KMS-11 (cell line): Measurements from ENCODE around the gene PHPT1.
"Not testable (repeated sequence)": the region's sequence is repeated elsewhere in the genome, so short reads cannot be mapped to it uniquely, and the experiment has no call there.

Experiments used
- H2AFZ ChIP-seq: fragments of 200-600 bp; sonication (generic); 2 replicates; pipeline ENCODE4 v1.6.1; 2016; ENCODE audit warnings: antibody characterized with exemption, mixed run types, low read depth
- H3K27ac ChIP-seq: fragments of 200-600 bp; sonication (generic); 2 replicates; pipeline ENCODE4 v1.6.1; 2016; ENCODE audit warnings: mild to moderate bottlenecking, mixed run types
- H3K27me3 ChIP-seq: fragments of 200-600 bp; sonication (generic); 2 replicates; pipeline ENCODE4 v1.6.1; 2017; ENCODE audit warnings: mild to moderate bottlenecking, low read depth, mixed run types, moderate library complexity; ENCODE audit not compliant: insufficient read depth
- H3K36me3 ChIP-seq: fragments of 200-600 bp; sonication (generic); 2 replicates; pipeline ENCODE4 v1.6.1; 2017; ENCODE audit warnings: mild to moderate bottlenecking, mixed run types; ENCODE audit not compliant: insufficient read depth
- H3K4me1 ChIP-seq: fragments of 200-600 bp; sonication (generic); 2 replicates; pipeline ENCODE4 v1.6.1; 2016; ENCODE audit warnings: mild to moderate bottlenecking, low read depth, mixed run types; ENCODE audit not compliant: poor library complexity, severe bottlenecking
- H3K4me2 ChIP-seq: fragments of 200-600 bp; sonication (generic); 2 replicates; pipeline ENCODE4 v1.7.0; 2016; ENCODE audit warnings: mild to moderate bottlenecking, mixed run types
- H3K4me3 ChIP-seq: fragments of 200-600 bp; sonication (generic); IDR thresholded peaks from 2 replicates; pipeline ENCODE4 v1.6.1; 2017; ENCODE audit warnings: low read depth, low read length, mixed read lengths; ENCODE audit not compliant: insufficient read depth
- H3K79me2 ChIP-seq: fragments of 200-600 bp; sonication (generic); 2 replicates; pipeline ENCODE4 v1.6.1; 2016; ENCODE audit warnings: low read depth, mixed run types; ENCODE audit not compliant: insufficient read depth
- H3K9ac ChIP-seq: fragments of 200-600 bp; sonication (generic); 2 replicates; pipeline ENCODE4 v1.6.1; 2016; ENCODE audit warnings: mild to moderate bottlenecking, mixed run types
- H4K20me1 ChIP-seq: fragments of 200-600 bp; sonication (generic); 2 replicates; pipeline ENCODE4 v1.6.1; 2016; ENCODE audit warnings: mild to moderate bottlenecking, mixed run types; ENCODE audit not compliant: insufficient read depth
- TF ChIP-seq, protein P1 (sequence below): fragments of 200-600 bp; sonication (generic); conservative IDR thresholded peaks from 2 replicates; pipeline ENCODE4 v1.6.1; 2017; ENCODE audit warnings: low read depth, mild to moderate bottlenecking, antibody characterized with exemption, low read length, moderate library complexity, mixed read lengths

Gene PHPT1

DNA sequence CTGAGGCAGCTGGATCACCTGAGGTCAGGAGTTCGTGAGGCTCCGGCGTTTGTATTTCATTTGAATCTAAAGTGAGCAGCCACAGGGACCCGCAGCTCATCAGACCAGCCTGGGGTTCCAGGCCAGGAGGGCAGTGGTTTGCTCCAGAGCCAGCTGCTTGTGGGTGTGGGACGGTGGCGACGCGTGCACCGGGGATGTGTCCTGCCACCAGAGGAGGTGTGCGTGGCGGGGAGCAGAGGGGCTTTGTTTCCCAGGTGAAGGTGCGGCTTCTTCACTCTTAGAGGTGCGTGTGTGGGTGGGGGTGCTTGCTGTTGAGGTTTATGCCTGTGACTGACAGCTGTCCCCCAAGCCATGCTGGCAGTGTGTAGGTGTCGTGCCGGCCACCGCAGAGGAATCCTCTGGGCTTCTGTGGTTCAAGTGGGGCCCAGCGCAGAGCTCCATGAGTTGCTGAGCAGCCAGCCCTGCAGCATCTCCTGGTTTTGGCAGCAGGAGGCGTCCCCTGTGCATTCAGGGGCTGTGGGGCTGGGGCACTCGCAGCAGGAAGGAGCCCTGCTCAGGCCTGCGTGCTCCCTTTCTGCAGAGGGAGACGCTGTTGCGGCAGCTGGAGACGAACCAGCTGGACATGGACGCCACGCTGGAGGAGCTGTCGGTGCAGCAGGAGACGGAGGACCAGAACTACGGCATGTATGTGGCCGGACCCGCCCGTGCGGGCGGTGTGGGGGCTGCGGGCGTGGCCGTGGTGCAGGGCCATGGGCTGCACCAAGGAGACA, 13.9 kb upstream of the PHPT1 start:
- H3K4me1 ChIP-seq, result no peaks in the 10 kb centered on the region
- no peaks in the 10 kb centered on the region for H3K27me3 ChIP-seq
- no peak overlapping the region for H3K27ac ChIP-seq
- H3K4me2 ChIP-seq, result no peak overlapping the region
- TF ChIP-seq, protein P1, sequence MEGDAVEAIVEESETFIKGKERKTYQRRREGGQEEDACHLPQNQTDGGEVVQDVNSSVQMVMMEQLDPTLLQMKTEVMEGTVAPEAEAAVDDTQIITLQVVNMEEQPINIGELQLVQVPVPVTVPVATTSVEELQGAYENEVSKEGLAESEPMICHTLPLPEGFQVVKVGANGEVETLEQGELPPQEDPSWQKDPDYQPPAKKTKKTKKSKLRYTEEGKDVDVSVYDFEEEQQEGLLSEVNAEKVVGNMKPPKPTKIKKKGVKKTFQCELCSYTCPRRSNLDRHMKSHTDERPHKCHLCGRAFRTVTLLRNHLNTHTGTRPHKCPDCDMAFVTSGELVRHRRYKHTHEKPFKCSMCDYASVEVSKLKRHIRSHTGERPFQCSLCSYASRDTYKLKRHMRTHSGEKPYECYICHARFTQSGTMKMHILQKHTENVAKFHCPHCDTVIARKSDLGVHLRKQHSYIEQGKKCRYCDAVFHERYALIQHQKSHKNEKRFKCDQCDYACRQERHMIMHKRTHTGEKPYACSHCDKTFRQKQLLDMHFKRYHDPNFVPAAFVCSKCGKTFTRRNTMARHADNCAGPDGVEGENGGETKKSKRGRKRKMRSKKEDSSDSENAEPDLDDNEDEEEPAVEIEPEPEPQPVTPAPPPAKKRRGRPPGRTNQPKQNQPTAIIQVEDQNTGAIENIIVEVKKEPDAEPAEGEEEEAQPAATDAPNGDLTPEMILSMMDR, result no peak
- no peaks in the 10 kb centered on the region for H3K36me3 ChIP-seq
- H4K20me1 ChIP-seq, result no peaks in the 10 kb centered on the region
- H3K79me2 ChIP-seq, result no peaks in the 10 kb centered on the region
- H3K9ac ChIP-seq, result no peak overlapping the region
- H3K4me3 ChIP-seq, result no peak overlapping the region
- no peak overlapping the region for H2AFZ ChIP-seq

DNA sequence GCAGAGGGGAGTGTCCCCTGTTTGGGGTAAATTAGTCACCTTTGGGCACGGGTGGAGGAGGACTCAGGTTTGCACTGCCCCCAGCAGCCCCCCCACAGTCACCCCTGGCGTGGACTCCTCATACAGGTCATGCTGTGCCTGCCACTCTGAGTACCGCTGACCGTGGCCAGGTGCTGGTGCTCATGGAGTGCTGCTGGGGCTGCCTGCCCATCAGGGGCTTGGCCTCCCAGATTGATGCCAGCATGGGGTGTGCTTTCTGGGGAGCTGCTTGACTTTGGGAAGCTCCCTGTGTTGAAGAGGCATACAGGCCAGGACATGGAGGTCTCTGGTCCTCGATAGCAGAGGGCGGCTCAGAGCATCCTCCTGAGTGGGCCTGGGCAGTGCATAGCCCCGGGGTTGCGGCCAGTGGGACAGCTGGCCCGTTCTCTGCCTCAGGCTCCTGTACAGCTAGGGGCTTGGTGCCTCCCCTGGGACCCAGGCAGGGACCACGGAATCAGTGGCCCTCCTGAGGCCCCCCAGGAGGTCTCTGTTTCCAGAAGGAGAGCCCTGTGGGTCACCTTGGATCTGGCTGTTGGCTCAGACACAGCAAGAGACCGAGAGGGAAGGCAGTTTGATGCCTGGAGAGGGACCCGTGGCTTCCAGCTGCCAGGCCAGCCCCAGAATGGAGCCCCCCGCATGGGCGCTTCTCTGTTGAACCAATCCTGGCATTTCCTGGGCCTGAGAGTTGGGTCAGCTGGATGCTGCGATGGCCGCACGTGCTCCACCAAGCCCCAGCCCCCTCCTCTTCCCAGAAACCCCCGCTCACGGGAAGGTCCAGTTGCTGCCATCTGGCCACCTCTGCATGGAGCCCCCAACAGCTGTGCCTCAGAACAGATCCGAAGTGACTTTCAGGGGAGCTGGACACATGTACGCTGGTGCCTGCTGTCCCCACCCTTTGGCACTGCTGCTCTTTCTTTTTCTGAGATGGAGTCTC, 13.0 kb upstream of the PHPT1 start:
- Histone ChIP-seq H2AFZ (no peak overlapping the region), H3K4me1 (peaks cover 8% of the 10 kb centered on the region), H4K20me1 (no peaks in the 10 kb centered on the region), H3K4me2 (no peak overlapping the region), H3K4me3 (no peak overlapping the region), H3K9ac (no peak overlapping the region), H3K27me3 (no peaks in the 10 kb centered on the region), H3K36me3 (no peaks in the 10 kb centered on the region), H3K27ac (no peak overlapping the region), H3K79me2 (no peaks in the 10 kb centered on the region)
- TF ChIP-seq, protein P1, result no peak

DNA sequence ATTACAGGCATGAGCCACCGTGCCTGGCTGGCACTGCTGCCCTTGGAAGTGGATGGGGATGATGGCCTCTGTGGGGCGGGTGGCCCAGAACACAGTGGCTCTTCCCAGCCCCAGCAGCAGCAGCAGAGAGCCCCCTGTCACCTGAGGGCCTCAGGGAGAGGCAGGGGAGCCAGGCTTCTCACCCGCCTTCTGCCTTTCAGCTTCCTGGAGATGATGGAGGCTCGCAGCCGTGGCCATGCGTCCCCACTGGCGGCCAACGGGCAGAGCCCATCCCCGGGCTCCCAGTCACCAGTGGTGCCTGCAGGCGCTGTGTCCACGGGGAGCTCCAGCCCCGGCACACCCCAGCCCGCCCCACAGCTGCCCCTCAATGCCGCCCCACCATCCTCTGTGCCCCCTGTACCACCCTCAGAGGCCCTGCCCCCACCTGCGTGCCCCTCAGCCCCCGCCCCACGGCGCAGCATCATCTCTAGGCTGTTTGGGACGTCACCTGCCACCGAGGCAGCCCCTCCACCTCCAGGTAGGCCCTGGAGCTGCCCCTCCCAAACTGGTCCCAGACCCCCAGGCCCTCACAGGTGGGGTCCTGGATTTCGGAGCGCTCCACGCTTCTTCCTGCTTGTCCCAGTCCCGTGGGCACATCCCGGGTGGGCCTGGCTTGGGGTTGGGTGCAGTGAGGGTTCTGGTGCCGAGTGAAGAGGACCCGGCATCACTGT, 11.9 kb upstream of the PHPT1 start:
- Histone ChIP-seq H2AFZ (no peak overlapping the region), H3K4me2 (no peak overlapping the region), H4K20me1 (no peaks in the 10 kb centered on the region), H3K27me3 (no peaks in the 10 kb centered on the region), H3K27ac (no peak overlapping the region), H3K79me2 (no peaks in the 10 kb centered on the region), H3K9ac (no peak overlapping the region), H3K36me3 (no peaks in the 10 kb centered on the region), H3K4me1 (peaks cover 18% of the 10 kb centered on the region), H3K4me3 (no peak overlapping the region)
- TF ChIP-seq, protein P1, result no peak

DNA sequence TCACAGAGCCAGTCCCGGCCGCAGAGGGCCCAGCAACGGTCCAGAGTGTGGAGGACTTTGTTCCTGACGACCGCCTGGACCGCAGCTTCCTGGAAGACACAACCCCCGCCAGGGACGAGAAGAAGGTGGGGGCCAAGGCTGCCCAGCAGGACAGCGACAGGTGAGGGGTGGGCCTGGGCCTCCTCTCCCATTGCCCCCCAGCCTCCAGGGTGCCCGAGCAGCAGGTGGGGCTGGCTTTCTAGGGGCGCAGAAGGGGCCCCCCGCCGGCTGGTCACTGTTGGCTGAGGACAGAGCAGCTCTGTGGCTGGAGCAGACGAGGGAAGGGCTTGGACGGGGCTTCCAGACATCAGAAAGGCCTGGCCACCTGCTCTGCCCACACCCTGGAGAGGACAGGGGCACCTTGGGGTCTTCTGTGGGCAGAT, 11.3 kb upstream of the PHPT1 start:
- H3K79me2 ChIP-seq, H3K27ac ChIP-seq, H3K4me2 ChIP-seq, H3K9ac ChIP-seq, H3K4me3 ChIP-seq, H3K36me3 ChIP-seq, H3K27me3 ChIP-seq, H4K20me1 ChIP-seq, H2AFZ ChIP-seq: not testable (repeated sequence)
- H3K4me1 ChIP-seq, result peaks cover 18% of the 10 kb centered on the region
